CD4-positive, alpha-beta T cell treated with Interleukin-1 beta for 1 hour (primary cell): Measurements from ENCODE around the gene ZNF385C.

Experiments
- DNase-seq, 2 donors: peaks; one replicate each; pipeline ENCODE4 v3.0.0-alpha.2; 2020 to 2022

ZNF385C gene

GRCh38 chr17:42106009-42106408, 7.7 kb upstream of the ZNF385C start:
- no peak for DNase-seq

- no peak for DNase-seq
Observed at GRCh38 chr17:42104264-42104663, 6.0 kb upstream of the ZNF385C start.

- no peak for DNase-seq
Observed at GRCh38 chr17:42103221-42103954, 5.1 kb upstream of the ZNF385C start.

GRCh38 chr17:42101513-42102292, 3.4 kb upstream of the ZNF385C start:
- DNase-seq, result peak; percentile 59 to 66

- no peak for DNase-seq
Observed at GRCh38 chr17:42098730-42099399, 592 bp upstream of the ZNF385C start.

GRCh38 chr17:42096360-42097111, 1.7 kb downstream of the ZNF385C start:
- DNase-seq, result no peak

GRCh38 chr17:42094375-42095069, 3.8 kb downstream of the ZNF385C start:
- no peak for DNase-seq

GRCh38 chr17:42092939-42093338, 5.3 kb downstream of the ZNF385C start:
- no peak for DNase-seq

GRCh38 chr17:42090964-42091790, 7.1 kb downstream of the ZNF385C start:
- DNase-seq, result no peak

- DNase-seq, result no peak
Observed at GRCh38 chr17:42088736-42089135, 9.5 kb downstream of the ZNF385C start.

- DNase-seq, result no peak
Observed at GRCh38 chr17:42087736-42088705, 10.3 kb downstream of the ZNF385C start.

- no peak for DNase-seq
Observed at GRCh38 chr17:42087042-42087701, 11.1 kb downstream of the ZNF385C start.

GRCh38 chr17:42081516-42082129, 16.6 kb downstream of the ZNF385C start:
- DNase-seq, result no peak

- DNase-seq, result no peak
Observed at GRCh38 chr17:42079541-42079940, 18.7 kb downstream of the ZNF385C start.

GRCh38 chr17:42078396-42079043, 19.8 kb downstream of the ZNF385C start:
- DNase-seq, result no peak

GRCh38 chr17:42077755-42078154, 20.5 kb downstream of the ZNF385C start:
- DNase-seq, result no peak

- DNase-seq, result no peak
Observed at GRCh38 chr17:42076797-42077559, 21.3 kb downstream of the ZNF385C start.

GRCh38 chr17:42075789-42076188, 22.5 kb downstream of the ZNF385C start:
- no peak for DNase-seq
